DND-41 (cell line): Measurements from ENCODE around the gene WDR7.
A peak's percentile ranks its signal among the peaks of the same experiment; 100 is the strongest.

Experiments
- ATAC-seq: fragments of 200-7000 bp; cut with Tn5 transposase; 3 replicates; pipeline ENCODE4 v1.9.1; 2021; ENCODE audit warnings: low read depth; ENCODE audit not compliant: insufficient read depth
- DNase-seq: peaks from one replicate; pipeline ENCODE4 v3.0.0-alpha.2; 2020
- H2AFZ ChIP-seq: 2 replicates; pipeline ENCODE4 v1.6.0; 2012; ENCODE audit warnings: low read depth, low read length
- H3K27ac ChIP-seq: 2 replicates; pipeline ENCODE4 v1.5.1; 2012; ENCODE audit warnings: low read length, inconsistent platforms
- H3K27me3 ChIP-seq: fragments of 200-600 bp; sonication (generic); 2 replicates; pipeline ENCODE4 v1.6.0; 2012; ENCODE audit warnings: low read length, mild to moderate bottlenecking, inconsistent platforms; ENCODE audit not compliant: insufficient read depth, poor library complexity
- H3K36me3 ChIP-seq: 2 replicates; pipeline ENCODE4 v1.5.1; 2012; ENCODE audit warnings: low read length, inconsistent platforms; ENCODE audit not compliant: insufficient read depth
- H3K4me1 ChIP-seq: 2 replicates; pipeline ENCODE4 v1.5.1; 2012; ENCODE audit warnings: mild to moderate bottlenecking, low read length; ENCODE audit not compliant: insufficient read depth
- H3K4me2 ChIP-seq: 2 replicates; pipeline ENCODE4 v1.6.0; 2012; ENCODE audit warnings: mild to moderate bottlenecking, moderate library complexity, low read length, inconsistent platforms; ENCODE audit not compliant: insufficient read depth
- H3K4me3 ChIP-seq, 2 experiments: fragments of 200-600 bp in 1 of 2; shearing (Covaris generic) in 1 of 2; 2 replicates each; pipeline ENCODE4 v1.5.1; 2012 to 2016; ENCODE audit warnings: inconsistent platforms in 2 of 2, low read length in 2 of 2, mild to moderate bottlenecking in 2 of 2, low read depth in 1 of 2, moderate library complexity in 1 of 2
- H3K79me2 ChIP-seq: 2 replicates; pipeline ENCODE4 v1.6.0; 2012; ENCODE audit warnings: low read length, inconsistent platforms; ENCODE audit not compliant: insufficient read depth
- H3K9ac ChIP-seq: 2 replicates; pipeline ENCODE4 v1.6.0; 2012; ENCODE audit warnings: low read depth, mild to moderate bottlenecking, inconsistent platforms, low read length, moderate library complexity
- H3K9me3 ChIP-seq: 2 replicates; pipeline ENCODE4 v1.5.1; 2012; ENCODE audit warnings: low read length, moderate library complexity, mild to moderate bottlenecking, inconsistent platforms; ENCODE audit not compliant: insufficient read depth, severe bottlenecking
- H4K20me1 ChIP-seq: 2 replicates; pipeline ENCODE4 v1.6.0; 2012; ENCODE audit warnings: low read length; ENCODE audit not compliant: insufficient read depth
- EZH2 ChIP-seq: IDR thresholded peaks from 3 replicates; pipeline ENCODE4 v1.6.1; 2012; ENCODE audit warnings: borderline replicate concordance, low read depth, mild to moderate bottlenecking, moderate library complexity, low read length, inconsistent platforms; ENCODE audit not compliant: severe bottlenecking
- TF ChIP-seq, protein P1 (sequence below): IDR thresholded peaks from 2 replicates; pipeline ENCODE4 v1.5.1; 2012; ENCODE audit warnings: borderline replicate concordance, low read length, moderate library complexity, mild to moderate bottlenecking; ENCODE audit not compliant: poor library complexity, severe bottlenecking; ENCODE audit errors: extremely low read depth

The WDR7 gene

DNA sequence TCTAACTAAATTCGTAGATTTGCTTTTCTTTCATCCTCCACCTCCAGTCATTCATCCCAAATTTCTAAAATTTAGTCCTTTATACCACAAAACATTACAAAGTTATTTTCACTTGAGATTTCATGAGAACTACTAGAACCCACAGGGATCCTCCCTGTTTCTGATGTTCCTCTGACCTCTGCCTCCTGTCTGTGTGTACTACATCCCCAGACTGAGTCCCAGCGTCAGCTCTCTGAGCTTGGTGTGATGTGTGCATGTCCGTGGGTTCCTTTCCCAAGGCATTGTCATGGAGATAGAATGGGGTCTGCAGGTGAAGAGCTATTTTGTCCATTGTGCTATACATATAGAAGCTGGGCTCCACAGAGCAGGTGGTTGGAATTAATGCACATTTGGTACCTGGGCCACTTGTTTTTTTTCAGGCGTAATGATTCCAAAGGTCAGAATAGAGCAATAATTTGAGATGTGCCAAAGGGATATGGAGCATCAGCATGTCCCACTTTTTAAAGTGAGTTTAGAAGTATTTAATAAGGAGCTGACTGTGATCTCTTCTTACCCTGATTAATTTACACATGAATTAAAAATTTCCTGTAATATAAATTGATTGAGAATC lies 344.5 kb downstream of the WDR7 start:
- Histone ChIP-seq H3K27me3 (no peaks in the 10 kb centered on the region), H3K36me3 (no peaks in the 10 kb centered on the region), H3K27ac (no peak overlapping the region), H3K4me3 (no peak overlapping the region), H2AFZ (no peak overlapping the region), H3K9ac (no peak overlapping the region), H3K79me2 (no peaks in the 10 kb centered on the region), H3K9me3 (no peaks in the 10 kb centered on the region), H3K4me1 (no peaks in the 10 kb centered on the region), H3K4me2 (no peak overlapping the region), H4K20me1 (no peaks in the 10 kb centered on the region)
- TF ChIP-seq, protein P1, sequence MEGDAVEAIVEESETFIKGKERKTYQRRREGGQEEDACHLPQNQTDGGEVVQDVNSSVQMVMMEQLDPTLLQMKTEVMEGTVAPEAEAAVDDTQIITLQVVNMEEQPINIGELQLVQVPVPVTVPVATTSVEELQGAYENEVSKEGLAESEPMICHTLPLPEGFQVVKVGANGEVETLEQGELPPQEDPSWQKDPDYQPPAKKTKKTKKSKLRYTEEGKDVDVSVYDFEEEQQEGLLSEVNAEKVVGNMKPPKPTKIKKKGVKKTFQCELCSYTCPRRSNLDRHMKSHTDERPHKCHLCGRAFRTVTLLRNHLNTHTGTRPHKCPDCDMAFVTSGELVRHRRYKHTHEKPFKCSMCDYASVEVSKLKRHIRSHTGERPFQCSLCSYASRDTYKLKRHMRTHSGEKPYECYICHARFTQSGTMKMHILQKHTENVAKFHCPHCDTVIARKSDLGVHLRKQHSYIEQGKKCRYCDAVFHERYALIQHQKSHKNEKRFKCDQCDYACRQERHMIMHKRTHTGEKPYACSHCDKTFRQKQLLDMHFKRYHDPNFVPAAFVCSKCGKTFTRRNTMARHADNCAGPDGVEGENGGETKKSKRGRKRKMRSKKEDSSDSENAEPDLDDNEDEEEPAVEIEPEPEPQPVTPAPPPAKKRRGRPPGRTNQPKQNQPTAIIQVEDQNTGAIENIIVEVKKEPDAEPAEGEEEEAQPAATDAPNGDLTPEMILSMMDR, result peak; percentile 3
- no peak for TF ChIP-seq EZH2
- ATAC-seq (no peak), DNase-seq (no peak)

DNA sequence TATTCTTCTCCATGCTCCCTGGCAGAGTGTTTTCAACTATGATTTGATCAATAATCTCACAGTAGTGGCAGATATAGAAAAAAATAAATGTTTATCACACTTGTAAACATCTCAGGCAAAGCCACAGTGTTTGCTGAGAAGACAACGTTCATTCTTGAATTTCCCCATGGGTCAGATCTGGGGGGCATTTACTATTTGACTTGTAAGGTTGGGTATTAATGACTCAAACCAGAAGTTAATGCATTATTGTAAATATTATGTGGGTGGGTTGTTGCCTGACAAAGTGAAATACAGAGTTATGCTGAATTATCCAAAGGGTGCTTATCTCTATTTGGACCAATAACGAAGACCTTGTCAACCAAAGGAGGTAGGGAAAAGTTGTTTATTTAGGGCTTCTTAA lies 346.0 kb downstream of the WDR7 start:
- Histone ChIP-seq H3K4me2 (no peak overlapping the region), H3K4me1 (no peaks in the 10 kb centered on the region), H3K9ac (no peak overlapping the region), H3K79me2 (no peaks in the 10 kb centered on the region), H4K20me1 (no peaks in the 10 kb centered on the region), H2AFZ (no peak overlapping the region), H3K27me3 (no peaks in the 10 kb centered on the region), H3K4me3 (no peak overlapping the region), H3K9me3 (no peaks in the 10 kb centered on the region), H3K36me3 (no peaks in the 10 kb centered on the region), H3K27ac (no peak overlapping the region)
- TF ChIP-seq, protein P1, result no peak
- TF ChIP-seq EZH2, result no peak
- ATAC-seq (no peak), DNase-seq (no peak)

DNA sequence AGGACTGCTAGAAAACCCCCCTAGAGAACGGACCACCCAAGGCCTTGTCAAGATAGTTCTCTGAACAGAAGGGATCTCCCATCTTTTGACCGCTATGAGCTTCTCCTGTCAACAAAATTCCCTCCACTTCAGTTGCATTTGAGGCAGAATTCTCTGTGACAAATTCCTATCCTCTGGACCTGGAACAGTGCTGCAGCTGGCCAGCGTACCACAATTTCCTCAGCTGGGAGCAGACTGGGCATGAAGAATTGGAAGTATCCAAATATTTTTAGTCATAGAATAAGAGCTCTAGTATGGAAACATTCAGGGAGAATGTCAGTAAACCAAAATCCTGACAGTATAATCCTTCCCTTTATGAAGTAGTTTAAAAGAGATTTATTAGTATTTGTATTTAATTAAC lies 348.7 kb downstream of the WDR7 start:
- DNase-seq (no peak), ATAC-seq (no peak)
- Histone ChIP-seq H3K4me1 (peaks cover 9% of the 10 kb centered on the region), H3K4me2 (no peak overlapping the region), H3K9me3 (no peaks in the 10 kb centered on the region), H2AFZ (no peak overlapping the region), H3K27ac (no peak overlapping the region), H3K9ac (no peak overlapping the region), H3K79me2 (no peaks in the 10 kb centered on the region), H3K4me3 (no peak overlapping the region), H3K27me3 (no peaks in the 10 kb centered on the region), H4K20me1 (no peaks in the 10 kb centered on the region), H3K36me3 (no peaks in the 10 kb centered on the region)
- TF ChIP-seq, protein P1, result no peak
- no peak for TF ChIP-seq EZH2
